WTC11 (cell line): ENCODE data around the gene EXOSC5. TPM values are rescaled to one million over a fixed set of nuclear protein-coding genes. Genes with fewer than 3 reads are reported as not detected.

Experiments
- ATAC-seq: fragments of 200-7000 bp; cut with Tn5 transposase; 2 replicates; pipeline ENCODE4 v1.10.0; 2021; ENCODE audit warnings: mild to moderate bottlenecking, moderate library complexity
- CTCF ChIA-PET: fragments of 300-600 bp; sonication (Branson Sonifier 250); formaldehyde crosslinking; loops from one replicate; lab custom pipeline; 2021; ENCODE audit warnings: antibody characterized with exemption; lab: Charles Lee
- POLR2A ChIA-PET: fragments of 350-600 bp; sonication (Branson Sonifier 250); formaldehyde crosslinking; loops from one replicate; lab custom pipeline; 2021; ENCODE audit warnings: antibody characterized with exemption; lab: Charles Lee
- DNase-seq: peaks from one replicate; pipeline ENCODE4 v3.0.0; 2021; ENCODE audit warnings: low spot score
- H3K27ac Mint-ChIP-seq: 2 replicates; pipeline ENCODE4 v1.8.0; 2021; ENCODE audit warnings: mixed read lengths
- H3K27me3 Mint-ChIP-seq: 2 replicates; pipeline ENCODE4 v1.8.0; 2021; ENCODE audit warnings: low read depth, mild to moderate bottlenecking, moderate library complexity, mixed read lengths
- H3K36me3 Mint-ChIP-seq: 2 replicates; pipeline ENCODE4 v1.8.0; 2021; ENCODE audit warnings: mixed read lengths
- H3K4me1 Mint-ChIP-seq: 2 replicates; pipeline ENCODE4 v1.8.0; 2022; ENCODE audit warnings: mixed read lengths
- H3K4me3 Mint-ChIP-seq: 2 replicates; pipeline ENCODE4 v1.8.0; 2021; ENCODE audit warnings: mild to moderate bottlenecking, moderate library complexity, mixed read lengths
- H3K9me3 Mint-ChIP-seq: 2 replicates; pipeline ENCODE4 v1.8.0; 2021; ENCODE audit warnings: mixed read lengths
- ARID4B ChIP-seq: sonication (generic); formaldehyde crosslinking; IDR thresholded peaks from 2 replicates; pipeline ENCODE4 v1.8.0; 2023; ENCODE audit warnings: missing genetic modification reagents, mild to moderate bottlenecking, borderline replicate concordance
- ATF3 ChIP-seq: sonication (generic); formaldehyde crosslinking; conservative IDR thresholded peaks from 2 replicates; pipeline ENCODE4 v1.8.1; 2022; ENCODE audit warnings: mild to moderate bottlenecking, missing genetic modification reagents
- ESRRA ChIP-seq: sonication (generic); formaldehyde crosslinking; IDR thresholded peaks from 2 replicates; pipeline ENCODE4 v1.8.1; 2022; ENCODE audit warnings: mild to moderate bottlenecking, missing genetic modification reagents, borderline replicate concordance
- GRHL2 ChIP-seq: fragments of 250-450 bp; sonication (Bioruptor Pico); IDR thresholded peaks from 2 replicates; pipeline ENCODE4 v1.8.0; 2022; ENCODE audit warnings: mild to moderate bottlenecking, moderate library complexity; ENCODE audit not compliant: insufficient replicate concordance, severe bottlenecking
- HMGXB4 ChIP-seq: sonication (generic); formaldehyde crosslinking; IDR thresholded peaks from 2 replicates; pipeline ENCODE4 v1.8.1; 2023; ENCODE audit warnings: mild to moderate bottlenecking, moderate library complexity, missing genetic modification reagents
- KAT7 ChIP-seq: sonication (generic); formaldehyde crosslinking; IDR thresholded peaks from 2 replicates; pipeline ENCODE4 v1.8.1; 2023; ENCODE audit warnings: missing genetic modification reagents, mild to moderate bottlenecking, borderline replicate concordance
- MLX ChIP-seq: sonication (generic); formaldehyde crosslinking; IDR thresholded peaks from 2 replicates; pipeline ENCODE4 v1.8.1; 2023; ENCODE audit warnings: mild to moderate bottlenecking, missing genetic modification reagents, moderate library complexity
- NFE2L1 ChIP-seq: sonication (generic); formaldehyde crosslinking; IDR thresholded peaks from 2 replicates; pipeline ENCODE4 v1.8.1; 2023; ENCODE audit warnings: missing genetic modification reagents
- NFYB ChIP-seq: sonication (generic); formaldehyde crosslinking; conservative IDR thresholded peaks from 2 replicates; pipeline ENCODE4 v1.8.0; 2022; ENCODE audit warnings: low read depth, missing genetic modification reagents
- SMAD3 ChIP-seq: sonication (generic); formaldehyde crosslinking; IDR thresholded peaks from 2 replicates; pipeline ENCODE4 v1.8.0; 2022; ENCODE audit warnings: missing genetic modification reagents, mild to moderate bottlenecking, borderline replicate concordance
- STAT6 ChIP-seq: sonication (generic); formaldehyde crosslinking; conservative IDR thresholded peaks from 2 replicates; pipeline ENCODE4 v1.8.1; 2023; ENCODE audit warnings: mild to moderate bottlenecking, low read depth, missing genetic modification reagents, moderate library complexity
- USF1 ChIP-seq: sonication (generic); formaldehyde crosslinking; IDR thresholded peaks from 2 replicates; pipeline ENCODE4 v1.8.0; 2022; ENCODE audit warnings: mild to moderate bottlenecking, missing genetic modification reagents
- ZBTB21 ChIP-seq: sonication (generic); formaldehyde crosslinking; IDR thresholded peaks from 2 replicates; pipeline ENCODE4 v1.8.1; 2023; ENCODE audit warnings: mild to moderate bottlenecking, missing genetic modification reagents, borderline replicate concordance
- ZBTB43 ChIP-seq: sonication (generic); formaldehyde crosslinking; IDR thresholded peaks from 2 replicates; pipeline ENCODE4 v1.8.1; 2023; ENCODE audit warnings: mild to moderate bottlenecking, missing genetic modification reagents
- ZMAT4 ChIP-seq: fragments of 250-450 bp; sonication (Bioruptor Pico); IDR thresholded peaks from 2 replicates; pipeline ENCODE4 v1.9.0; 2021; ENCODE audit warnings: mild to moderate bottlenecking
- ZNF263 ChIP-seq: sonication (generic); formaldehyde crosslinking; IDR thresholded peaks from 2 replicates; pipeline ENCODE4 v1.8.1; 2022; ENCODE audit warnings: low read depth, mild to moderate bottlenecking, moderate library complexity, missing genetic modification reagents
- ZNF416 ChIP-seq: fragments of 250-450 bp; sonication (Bioruptor Pico); IDR thresholded peaks from 2 replicates; pipeline ENCODE4 v1.9.0; 2021; ENCODE audit warnings: mild to moderate bottlenecking, inconsistent platforms
- ZNF671 ChIP-seq: fragments of 250-450 bp; sonication (Bioruptor Pico); IDR thresholded peaks from 2 replicates; pipeline ENCODE4 v1.8.0; 2021; ENCODE audit warnings: mild to moderate bottlenecking
- total RNA-seq: library from RNA; stranded (reverse); gene quantifications from 3 replicates; pipeline ENCODE4 v1.2.3, GENCODE V29; 2021

The EXOSC5 gene
- total RNA-seq, 1 experiment from 2014 or later, result 56.4 TPM

- Mint-ChIP-seq H3K9me3 (no peaks in the 10 kb centered on the region), H3K4me1 (peaks cover 6% of the 10 kb centered on the region), H3K27ac (no peak overlapping the region), H3K36me3 (peaks cover 18% of the 10 kb centered on the region), H3K4me3 (no peak overlapping the region), H3K27me3 (no peaks in the 10 kb centered on the region)
- TF ChIP-seq ESRRA, result no peak
- TF ChIP-seq USF1 (CRISPR knock-in tag), result no peak
- no peak for TF ChIP-seq NFYB (CRISPR knock-in tag)
- ATAC-seq (no peak), DNase-seq (no peak)
- ChIA-PET POLR2A (no interaction called here), CTCF (no interaction called here)
Observed at GRCh38 chr19:41391618-41392017, 5.5 kb downstream of the EXOSC5 start.

GRCh38 chr19:41386442-41386841 lies 10.7 kb downstream of the EXOSC5 start:
- H3K27ac Mint-ChIP-seq, result no peak overlapping the region
- TF ChIP-seq ZBTB21 (no peak), KAT7 (CRISPR knock-in tag) (no peak), SMAD3 (CRISPR knock-in tag) (no peak), NFE2L1 (CRISPR knock-in tag) (no peak), ZNF671 (CRISPR knock-in tag) (no peak), MLX (no peak), ZMAT4 (no peak), GRHL2 (no peak), STAT6 (CRISPR knock-in tag) (no peak), ZNF416 (CRISPR knock-in tag) (no peak), ATF3 (no peak)
- TF ChIP-seq, all 79 proteins: peak for 0
- no peaks in the 10 kb centered on the region for H3K4me1 Mint-ChIP-seq
- ChIA-PET CTCF (no interaction called here), POLR2A (interaction anchor here (1.0 kb wide), 1 partner anchor 53 kb away, joined by 4 read pairs; the partner anchor contains the start of gene DMAC2)
- ATAC-seq (no peak), DNase-seq (no peak)
- H3K9me3 Mint-ChIP-seq, result no peaks in the 10 kb centered on the region
- H3K27me3 Mint-ChIP-seq, result no peaks in the 10 kb centered on the region
- H3K4me3 Mint-ChIP-seq, result no peak overlapping the region
- peaks cover 18% of the 10 kb centered on the region for H3K36me3 Mint-ChIP-seq

- DNase-seq (no peak), ATAC-seq (no peak)
- Mint-ChIP-seq H3K27me3 (no peaks in the 10 kb centered on the region), H3K27ac (0 out of 2 replicates have a peak overlapping the region, but pooled peaks have one; percentile 41), H3K4me1 (no peaks in the 10 kb centered on the region), H3K36me3 (peaks cover 3% of the 10 kb centered on the region; the same call in 1 of the 2 replicates), H3K4me3 (no peak overlapping the region), H3K9me3 (no peaks in the 10 kb centered on the region)
- CTCF ChIA-PET, result interaction anchor here (1.0 to 1.2 kb wide), 3 partner anchors 19 to 179 kb away, joined by 3 to 4 read pairs (median 3); no protein-coding TSS in a partner anchor
- POLR2A ChIA-PET, result no interaction called here
- TF ChIP-seq ZBTB43 (CRISPR knock-in tag), result no peak
- no peak for TF ChIP-seq HMGXB4 (CRISPR knock-in tag)
- no peak for TF ChIP-seq ATF3
- no peak for TF ChIP-seq ARID4B (CRISPR knock-in tag)
- TF ChIP-seq ZNF263 (CRISPR knock-in tag), result no peak
Observed at GRCh38 chr19:41384351-41384750, 12.8 kb downstream of the EXOSC5 start.
